CD4-positive, alpha-beta T cell treated with Interleukin-12 subunit alpha and Interleukin-12 subunit beta, for 1 hour (primary cell): ENCODE data around the gene IGF2.

Source experiments
- DNase-seq: peaks from one replicate; pipeline ENCODE4 v3.0.0-alpha.2; 2020

Gene IGF2

GRCh38 chr11:2169626-2170570 lies 30.7 kb upstream of the IGF2 start:
- no peak for DNase-seq

GRCh38 chr11:2169005-2169378 lies 29.8 kb upstream of the IGF2 start:
- DNase-seq = no peak

GRCh38 chr11:2168286-2169004 lies 29.3 kb upstream of the IGF2 start:
- no peak for DNase-seq

- DNase-seq = no peak
Measured at GRCh38 chr11:2167141-2168045, 28.2 kb upstream of the IGF2 start.

GRCh38 chr11:2166091-2166851 lies 27.1 kb upstream of the IGF2 start:
- peak; percentile 27 for DNase-seq

GRCh38 chr11:2165571-2165970 lies 26.4 kb upstream of the IGF2 start:
- DNase-seq = no peak

GRCh38 chr11:2164861-2165555 lies 25.8 kb upstream of the IGF2 start:
- no peak for DNase-seq

GRCh38 chr11:2164081-2164480 lies 24.9 kb upstream of the IGF2 start:
- no peak for DNase-seq

GRCh38 chr11:2163428-2163978 lies 24.3 kb upstream of the IGF2 start:
- DNase-seq = no peak

- no peak for DNase-seq
Measured at GRCh38 chr11:2160736-2161259, 21.6 kb upstream of the IGF2 start, which contains the start of gene INS. Gene INS (minus strand): TSS chr11:2161209. CDS start chr11:2160971, 238 bp downstream.

GRCh38 chr11:2159536-2160413 lies 20.6 kb upstream of the IGF2 start:
- DNase-seq = no peak

- no peak for DNase-seq
Measured at GRCh38 chr11:2158966-2159365, 19.8 kb upstream of the IGF2 start.

- DNase-seq = no peak
Measured at GRCh38 chr11:2158296-2158737, 19.1 kb upstream of the IGF2 start.

- no peak for DNase-seq
Measured at GRCh38 chr11:2157294-2158040, 18.3 kb upstream of the IGF2 start.

- peak; percentile 44 for DNase-seq
Measured at GRCh38 chr11:2156416-2157182, 17.4 kb upstream of the IGF2 start.

- DNase-seq = no peak
Measured at GRCh38 chr11:2155511-2155910, 16.3 kb upstream of the IGF2 start.

- no peak for DNase-seq
Measured at GRCh38 chr11:2154889-2155288, 15.7 kb upstream of the IGF2 start.

- no peak for DNase-seq
Measured at GRCh38 chr11:2154195-2154585, 15.0 kb upstream of the IGF2 start.
